HL-60 (cell line): Measurements from ENCODE around the gene ZC3H12C.

Experiments
- DNase-seq, 2 experiments: peaks; one replicate each; pipeline ENCODE4 v3.0.0-alpha.2; 2010 to 2020; ENCODE audit warnings: low read depth in 1 of 2, low spot score in 1 of 2
- H3K27ac ChIP-seq: fragments of 250-450 bp; sonication (Bioruptor Pico); replicated peaks from 2 replicates; pipeline ENCODE4 v1.5.1; 2020; ENCODE audit warnings: mild to moderate bottlenecking, moderate library complexity
- H3K27me3 ChIP-seq: fragments of 250-450 bp; sonication (Bioruptor Pico); 2 replicates; pipeline ENCODE4 v1.5.1; 2021; ENCODE audit warnings: mild to moderate bottlenecking, moderate library complexity; ENCODE audit not compliant: insufficient read depth, poor library complexity, severe bottlenecking
- H3K4me3 ChIP-seq: replicated peaks from 2 replicates; pipeline ENCODE4 v1.5.1; 2011; ENCODE audit warnings: mild to moderate bottlenecking, control low read depth, low read length; ENCODE audit not compliant: insufficient read depth
- CTCF ChIP-seq: IDR thresholded peaks from one replicate; pipeline ENCODE4 v1.5.1; 2011; ENCODE audit warnings: low read length, control low read depth, inconsistent platforms; ENCODE audit not compliant: insufficient read depth
- GABPA ChIP-seq: IDR thresholded peaks from 2 replicates; pipeline ENCODE4 v1.6.1; 2012; ENCODE audit warnings: low read depth
- POLR2AphosphoS5 ChIP-seq: IDR thresholded peaks from 2 replicates; pipeline ENCODE4 v1.6.1; 2012; ENCODE audit warnings: low read depth
- SPI1 ChIP-seq: IDR thresholded peaks from 2 replicates; pipeline ENCODE4 v1.6.1; 2012; ENCODE audit warnings: low read depth, mild to moderate bottlenecking, borderline replicate concordance
- TF ChIP-seq, protein P1 (sequence below): IDR thresholded peaks from 2 replicates; pipeline ENCODE4 v1.6.1; 2012; ENCODE audit warnings: low read depth; ENCODE audit not compliant: insufficient replicate concordance

The ZC3H12C gene

GRCh38 chr11:110093407-110094297, 460 bp downstream of the ZC3H12C start:
- no peak for DNase-seq
- Histone ChIP-seq H3K4me3 (peak overlapping the region; percentile 47), H3K27me3 (peaks cover 25% of the 10 kb centered on the region), H3K27ac (no peak overlapping the region)
- TF ChIP-seq SPI1 (no peak), POLR2AphosphoS5 (no peak), GABPA (no peak), CTCF (no peak)
- TF ChIP-seq, protein P1, sequence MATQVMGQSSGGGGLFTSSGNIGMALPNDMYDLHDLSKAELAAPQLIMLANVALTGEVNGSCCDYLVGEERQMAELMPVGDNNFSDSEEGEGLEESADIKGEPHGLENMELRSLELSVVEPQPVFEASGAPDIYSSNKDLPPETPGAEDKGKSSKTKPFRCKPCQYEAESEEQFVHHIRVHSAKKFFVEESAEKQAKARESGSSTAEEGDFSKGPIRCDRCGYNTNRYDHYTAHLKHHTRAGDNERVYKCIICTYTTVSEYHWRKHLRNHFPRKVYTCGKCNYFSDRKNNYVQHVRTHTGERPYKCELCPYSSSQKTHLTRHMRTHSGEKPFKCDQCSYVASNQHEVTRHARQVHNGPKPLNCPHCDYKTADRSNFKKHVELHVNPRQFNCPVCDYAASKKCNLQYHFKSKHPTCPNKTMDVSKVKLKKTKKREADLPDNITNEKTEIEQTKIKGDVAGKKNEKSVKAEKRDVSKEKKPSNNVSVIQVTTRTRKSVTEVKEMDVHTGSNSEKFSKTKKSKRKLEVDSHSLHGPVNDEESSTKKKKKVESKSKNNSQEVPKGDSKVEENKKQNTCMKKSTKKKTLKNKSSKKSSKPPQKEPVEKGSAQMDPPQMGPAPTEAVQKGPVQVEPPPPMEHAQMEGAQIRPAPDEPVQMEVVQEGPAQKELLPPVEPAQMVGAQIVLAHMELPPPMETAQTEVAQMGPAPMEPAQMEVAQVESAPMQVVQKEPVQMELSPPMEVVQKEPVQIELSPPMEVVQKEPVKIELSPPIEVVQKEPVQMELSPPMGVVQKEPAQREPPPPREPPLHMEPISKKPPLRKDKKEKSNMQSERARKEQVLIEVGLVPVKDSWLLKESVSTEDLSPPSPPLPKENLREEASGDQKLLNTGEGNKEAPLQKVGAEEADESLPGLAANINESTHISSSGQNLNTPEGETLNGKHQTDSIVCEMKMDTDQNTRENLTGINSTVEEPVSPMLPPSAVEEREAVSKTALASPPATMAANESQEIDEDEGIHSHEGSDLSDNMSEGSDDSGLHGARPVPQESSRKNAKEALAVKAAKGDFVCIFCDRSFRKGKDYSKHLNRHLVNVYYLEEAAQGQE = no peak

- H3K27me3 ChIP-seq = peaks cover 23% of the 10 kb centered on the region
- no peak for TF ChIP-seq GABPA
- no peak for TF ChIP-seq CTCF
- no peak for TF ChIP-seq POLR2AphosphoS5
- TF ChIP-seq, protein P1 = no peak
- TF ChIP-seq SPI1 = no peak
- no peak overlapping the region for H3K4me3 ChIP-seq
- DNase-seq = no peak
- no peak overlapping the region for H3K27ac ChIP-seq
Observed at GRCh38 chr11:110094298-110095285, 1.4 kb downstream of the ZC3H12C start.

GRCh38 chr11:110095554-110095953, 2.4 kb downstream of the ZC3H12C start:
- DNase-seq = no peak

More at GRCh38 chr11:110095554-110095953, 2.4 kb downstream of the ZC3H12C start:
- H3K4me3 ChIP-seq = no peak overlapping the region
- H3K27me3 ChIP-seq = peaks cover 23% of the 10 kb centered on the region
- no peak overlapping the region for H3K27ac ChIP-seq
- TF ChIP-seq POLR2AphosphoS5 (no peak), CTCF (no peak), SPI1 (no peak), GABPA (no peak)
- TF ChIP-seq, protein P1 = no peak
